SH-SY5Y (cell line): ENCODE measurements around the gene RTP5.

Source experiments
- GATA2 ChIP-seq: IDR thresholded peaks from 2 replicates; pipeline ENCODE4 v1.6.1; 2011; ENCODE audit warnings: mild to moderate bottlenecking, low read depth, low read length
- GATA3 ChIP-seq: IDR thresholded peaks from 2 replicates; pipeline ENCODE4 v1.6.1; 2011; ENCODE audit warnings: low read depth, mild to moderate bottlenecking, low read length, moderate library complexity

DNA sequence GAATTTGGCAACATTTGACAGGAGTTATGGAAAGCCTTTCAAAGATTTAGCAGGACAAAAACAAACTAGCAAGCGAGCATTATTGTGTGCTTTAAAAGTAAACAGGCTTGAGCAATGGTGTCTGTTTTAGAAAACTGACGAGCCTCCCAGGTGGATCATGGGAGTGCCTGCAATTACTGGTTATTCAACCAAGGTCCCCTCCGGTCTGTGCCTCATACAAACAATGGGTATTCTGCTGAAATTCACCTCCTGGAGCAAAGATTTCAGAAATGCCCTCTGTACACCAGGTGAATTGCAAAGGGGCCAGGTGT is 22.4 kb downstream of the RTP5 start:
- no peak for TF ChIP-seq GATA2
- TF ChIP-seq GATA3: no peak
